Suprapubic skin (tissue), 4 donors: ENCODE data around the gene KCTD14. TPM values are rescaled to one million over a fixed set of nuclear protein-coding genes. Genes with fewer than 3 reads are reported as not detected.
A peak's percentile ranks its signal among the peaks of the same experiment; 100 is the strongest.

Source experiments
- DNase-seq, 2 donors: peaks; one replicate each; pipeline ENCODE4 v3.0.0-alpha.2; 2019; ENCODE audit warnings: low spot score in 2 of 2
- H3K27ac ChIP-seq: fragments of 200-600 bp; sonication (generic); one replicate; pipeline ENCODE4 v1.5.1; 2019
- H3K27me3 ChIP-seq: fragments of 200-600 bp; sonication (generic); one replicate; pipeline ENCODE4 v1.5.1; 2019
- H3K36me3 ChIP-seq: fragments of 200-600 bp; sonication (generic); one replicate; pipeline ENCODE4 v1.5.1; 2019
- H3K4me1 ChIP-seq: fragments of 200-600 bp; sonication (generic); one replicate; pipeline ENCODE4 v1.5.1; 2019
- H3K4me3 ChIP-seq: fragments of 200-600 bp; sonication (generic); one replicate; pipeline ENCODE4 v1.5.1; 2019; ENCODE audit warnings: mild to moderate bottlenecking
- H3K9me3 ChIP-seq: fragments of 200-600 bp; sonication (generic); one replicate; pipeline ENCODE4 v1.5.1; 2019
- CTCF ChIP-seq, 2 donors: fragments of 200-600 bp in 1 of 2; fragments of 450-650 bp in 1 of 2; sonication (generic) in 1 of 2; IDR thresholded peaks; one replicate each; pipeline ENCODE4 v1.5.1; 2016 to 2019; ENCODE audit warnings: antibody characterized with exemption in 2 of 2, mild to moderate bottlenecking in 1 of 2, moderate library complexity in 1 of 2
- EP300 ChIP-seq: sonication (generic); formaldehyde crosslinking; IDR thresholded peaks from one replicate; pipeline ENCODE4 v1.6.1; 2017; ENCODE audit warnings: antibody characterized with exemption
- POLR2A ChIP-seq, 2 donors: fragments of 450-650 bp; IDR thresholded peaks; one replicate each; pipeline ENCODE4 v1.6.1; 2017; ENCODE audit warnings: antibody characterized with exemption in 2 of 2, mild to moderate bottlenecking in 2 of 2, moderate library complexity in 2 of 2
- POLR2AphosphoS5 ChIP-seq, 3 donors: sonication (generic); formaldehyde crosslinking; IDR thresholded peaks; one replicate each; pipeline ENCODE4 v1.6.1; 2017; ENCODE audit warnings: antibody characterized with exemption in 3 of 3
- WGBS: methylation state at CpG from one replicate; pipeline ENCODE4 v1.1.5; 2018; 5-methylcytosine and 5-hydroxymethylcytosine counted together
- total RNA-seq, 4 donors: library from RNA; depleted of rRNA; stranded (reverse); fragments of >200 nt; gene quantifications; one replicate each; pipeline ENCODE4 v1.1.0, GENCODE V29; 2016

Gene KCTD14
- total RNA-seq, 4 donors from 2014 or later: 1.8 to 6.0 (median 3.3) TPM

- no peaks in the 10 kb centered on the region for H3K36me3 ChIP-seq
- DNase-seq: peak in 1 of 2 donors; percentile 74
- peaks cover 11% of the 10 kb centered on the region for H3K4me1 ChIP-seq
- no peak for TF ChIP-seq POLR2A (IDR thresholded peaks at IDR 0.05)
- no peak for TF ChIP-seq POLR2AphosphoS5 (IDR thresholded peaks at IDR 0.05)
- TF ChIP-seq EP300: no peak
- TF ChIP-seq CTCF (IDR thresholded peaks at IDR 0.05): no peak
- WGBS: 13% methylated on average over 7 of the region's 7 CpGs
- H3K4me3 ChIP-seq: peak overlapping the region; percentile 25
- H3K27ac ChIP-seq: peak overlapping the region; percentile 42
- H3K9me3 ChIP-seq: no peaks in the 10 kb centered on the region
- no peaks in the 10 kb centered on the region for H3K27me3 ChIP-seq
Observed at GRCh38 chr11:78039919-78040671, 17.0 kb upstream of the KCTD14 start.

- H3K4me3 ChIP-seq: no peak overlapping the region
- WGBS: 66% methylated on average over 4 of the region's 4 CpGs
- TF ChIP-seq POLR2A (IDR thresholded peaks at IDR 0.05) (no peak), POLR2AphosphoS5 (IDR thresholded peaks at IDR 0.05) (no peak), EP300 (no peak), CTCF (IDR thresholded peaks at IDR 0.05) (no peak)
- no peaks in the 10 kb centered on the region for H3K9me3 ChIP-seq
- no peak for DNase-seq
- H3K4me1 ChIP-seq: peaks cover 10% of the 10 kb centered on the region
- no peak overlapping the region for H3K27ac ChIP-seq
- no peaks in the 10 kb centered on the region for H3K36me3 ChIP-seq
- H3K27me3 ChIP-seq: no peaks in the 10 kb centered on the region
Observed at GRCh38 chr11:78039391-78039918, 16.4 kb upstream of the KCTD14 start.

- Histone ChIP-seq H3K4me3 (no peak overlapping the region), H3K27me3 (no peaks in the 10 kb centered on the region), H3K36me3 (no peaks in the 10 kb centered on the region), H3K9me3 (no peaks in the 10 kb centered on the region), H3K4me1 (peaks cover 10% of the 10 kb centered on the region), H3K27ac (no peak overlapping the region)
- no peak for TF ChIP-seq CTCF (IDR thresholded peaks at IDR 0.05)
- no peak for TF ChIP-seq POLR2AphosphoS5 (IDR thresholded peaks at IDR 0.05)
- no peak for TF ChIP-seq POLR2A (IDR thresholded peaks at IDR 0.05)
- TF ChIP-seq EP300: no peak
- 97% methylated on average over 8 of the region's 8 CpGs for WGBS
- DNase-seq: no peak
Observed at GRCh38 chr11:78038697-78039313, 15.7 kb upstream of the KCTD14 start.

GRCh38 chr11:78037825-78038620 is 14.9 kb upstream of the KCTD14 start:
- Histone ChIP-seq H3K36me3 (no peaks in the 10 kb centered on the region), H3K4me3 (no peak overlapping the region), H3K27me3 (no peaks in the 10 kb centered on the region), H3K27ac (no peak overlapping the region), H3K4me1 (peaks cover 10% of the 10 kb centered on the region), H3K9me3 (no peaks in the 10 kb centered on the region)
- WGBS: 82% methylated on average over 9 of the region's 9 CpGs
- no peak for DNase-seq
- TF ChIP-seq POLR2AphosphoS5 (IDR thresholded peaks at IDR 0.05): no peak
- TF ChIP-seq POLR2A (IDR thresholded peaks at IDR 0.05): no peak
- TF ChIP-seq CTCF (IDR thresholded peaks at IDR 0.05): no peak
- TF ChIP-seq EP300: no peak
